ENCODE measurements around the gene OSBPL5.
A peak's percentile ranks its signal among the peaks of the same experiment; 100 is the strongest.

OSBPL5 gene

GRCh38 chr11:3049430-3050243 is 115.5 kb downstream of the OSBPL5 start:
- DNase-seq = peak; percentile 86 to 90

GRCh38 chr11:3047637-3048036 is 117.5 kb downstream of the OSBPL5 start:
- DNase-seq = no peak

GRCh38 chr11:3046641-3047040 is 118.5 kb downstream of the OSBPL5 start:
- DNase-seq = no peak

- DNase-seq = no peak
These were observed 118.9 kb downstream of the OSBPL5 start for GRCh38 chr11:3046190-3046589.

GRCh38 chr11:3044915-3045314 is 120.2 kb downstream of the OSBPL5 start:
- no peak for DNase-seq

DNA sequence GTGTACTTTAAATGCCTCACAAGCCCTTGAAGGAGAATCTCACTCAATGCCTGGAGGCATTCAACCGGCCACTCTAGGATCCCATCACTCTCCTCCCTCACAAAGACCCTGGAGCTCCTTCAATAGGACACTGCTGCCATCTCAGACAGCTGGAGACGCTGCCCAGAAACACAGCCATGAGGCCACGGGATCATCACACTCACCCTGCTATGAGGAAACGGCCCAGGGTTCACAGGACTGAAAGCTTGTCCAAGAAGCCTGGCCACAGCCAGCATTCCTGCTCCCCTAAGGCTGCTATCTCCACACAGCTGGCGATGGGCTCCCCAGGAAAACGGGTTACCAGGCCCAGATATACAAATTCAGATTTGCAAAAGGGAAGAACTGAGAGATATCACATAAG is 121.1 kb downstream of the OSBPL5 start:
- DNase-seq = no peak

GRCh38 chr11:3043315-3043871 is 121.7 kb downstream of the OSBPL5 start:
- DNase-seq = no peak

DNA sequence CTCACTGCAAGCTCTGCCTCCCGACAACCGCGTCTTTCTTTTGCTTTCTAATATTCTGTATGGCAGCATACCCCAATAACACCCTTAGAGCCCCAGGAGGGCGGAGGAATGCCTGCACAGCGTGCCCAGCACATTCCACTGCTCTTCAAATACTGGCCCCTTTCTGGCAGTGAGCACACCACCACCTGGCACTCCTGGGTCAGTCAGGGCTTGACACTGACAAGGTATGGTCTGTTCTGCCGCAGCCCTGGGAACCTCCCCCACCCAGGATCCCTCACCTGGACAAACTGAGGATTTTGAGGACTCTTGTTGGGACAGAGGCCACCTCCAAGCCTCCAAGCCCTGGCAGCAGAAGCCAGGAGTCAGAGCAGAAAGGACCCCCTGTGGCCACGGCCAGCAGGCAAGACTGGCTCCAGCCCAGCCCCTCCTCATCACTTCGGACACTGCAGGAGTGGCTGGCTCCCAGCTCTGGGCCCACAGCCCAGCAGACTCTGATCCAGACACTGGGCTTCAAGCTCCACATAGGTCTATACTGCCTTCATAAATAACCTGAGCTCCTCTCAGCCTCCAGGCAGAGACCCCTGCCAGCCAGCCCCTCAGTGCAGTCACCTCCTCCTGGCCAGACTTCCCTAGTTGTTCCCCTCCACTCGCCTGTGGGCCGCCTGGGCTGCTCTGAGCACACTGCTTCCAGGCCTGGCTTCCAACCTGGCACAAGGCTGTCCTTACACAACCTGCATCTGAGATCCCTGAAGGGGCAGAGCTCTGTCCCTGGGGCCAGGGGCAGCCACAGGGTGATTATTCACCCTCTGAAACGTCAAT is 122.4 kb downstream of the OSBPL5 start:
- DNase-seq = no peak

DNA sequence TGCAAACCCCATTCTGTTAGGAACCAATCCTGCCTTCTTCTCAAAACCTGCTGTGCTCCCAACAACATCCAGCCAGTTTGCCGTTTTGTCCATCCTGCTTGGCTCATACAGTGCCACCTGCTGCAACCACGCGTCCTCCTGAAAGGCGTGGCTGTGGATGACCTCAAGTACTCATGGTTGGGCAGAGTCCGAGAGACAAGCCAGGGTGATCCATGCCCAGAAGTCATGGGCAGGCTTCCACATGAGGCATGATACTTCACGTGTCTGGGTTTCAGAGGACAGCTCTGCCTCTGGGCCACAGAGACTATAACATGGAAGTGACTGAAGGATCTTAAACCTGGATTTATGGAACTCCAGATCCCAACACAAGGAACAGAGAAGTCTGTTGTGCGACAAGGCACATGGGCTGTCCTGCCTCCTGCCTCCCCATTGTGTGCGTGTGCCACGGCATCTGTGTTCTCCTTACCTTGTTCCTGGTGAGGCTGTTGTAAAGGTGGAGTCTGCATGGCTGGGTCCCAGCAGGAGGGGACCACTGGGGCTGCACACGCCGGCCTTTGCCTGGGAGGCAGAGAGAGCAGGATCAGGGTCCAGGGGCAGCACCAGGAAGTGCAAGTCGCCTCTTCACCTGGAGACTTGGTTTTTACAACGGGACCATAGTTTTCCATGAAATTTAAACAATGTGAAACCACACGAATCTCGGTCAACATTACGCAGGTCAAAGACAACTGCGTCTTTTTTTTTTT is 123.2 kb downstream of the OSBPL5 start:
- no peak for DNase-seq

DNA sequence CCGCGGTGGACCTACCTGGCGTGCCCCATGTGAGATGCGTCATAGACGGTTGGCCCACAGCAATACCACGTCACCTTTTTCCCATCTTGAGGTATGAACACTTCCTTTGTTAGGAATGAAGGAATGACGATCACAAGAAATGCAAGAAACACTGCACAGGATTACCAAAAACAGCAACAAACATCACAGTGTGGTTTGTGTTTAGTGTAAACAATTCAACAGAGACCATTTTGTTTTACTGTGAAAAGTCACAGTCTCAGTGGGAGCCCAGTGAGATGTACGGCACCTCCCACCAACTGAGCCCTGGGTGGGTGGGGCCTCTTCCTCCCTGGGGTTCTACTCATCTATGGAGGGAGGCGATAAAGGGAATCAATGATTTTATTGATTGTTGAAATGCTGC is 124.2 kb downstream of the OSBPL5 start:
- DNase-seq = no peak

DNA sequence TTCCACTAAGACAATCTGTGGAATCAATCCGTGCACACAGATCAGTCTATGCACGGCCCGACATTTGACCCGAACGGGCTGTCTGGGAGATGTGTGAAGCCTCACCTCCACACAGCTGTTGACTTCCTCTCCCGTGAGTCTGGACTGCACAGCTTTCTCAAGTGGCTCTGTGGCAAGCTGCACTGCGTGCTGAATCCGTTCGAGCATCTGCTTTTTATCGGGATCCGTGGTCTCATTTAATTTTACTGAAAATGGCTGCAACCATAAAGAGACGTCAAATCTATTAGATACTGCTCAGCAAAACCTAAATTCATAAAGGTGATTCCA is 127.2 kb downstream of the OSBPL5 start:
- no peak for DNase-seq
